Stimulated activated CD4-positive, alpha-beta T cell treated with anti-CD3 and anti-CD28 coated beads, TNF-alpha, amount 100 ng/mL, for 4 hours (primary cell): ENCODE measurements around the gene CASP7.

Experiments
- DNase-seq, 3 experiments: peaks; one replicate each; pipeline ENCODE4 v3.0.0-alpha.2; 2020; ENCODE audit warnings: low read depth in 3 of 3

The CASP7 gene

DNA sequence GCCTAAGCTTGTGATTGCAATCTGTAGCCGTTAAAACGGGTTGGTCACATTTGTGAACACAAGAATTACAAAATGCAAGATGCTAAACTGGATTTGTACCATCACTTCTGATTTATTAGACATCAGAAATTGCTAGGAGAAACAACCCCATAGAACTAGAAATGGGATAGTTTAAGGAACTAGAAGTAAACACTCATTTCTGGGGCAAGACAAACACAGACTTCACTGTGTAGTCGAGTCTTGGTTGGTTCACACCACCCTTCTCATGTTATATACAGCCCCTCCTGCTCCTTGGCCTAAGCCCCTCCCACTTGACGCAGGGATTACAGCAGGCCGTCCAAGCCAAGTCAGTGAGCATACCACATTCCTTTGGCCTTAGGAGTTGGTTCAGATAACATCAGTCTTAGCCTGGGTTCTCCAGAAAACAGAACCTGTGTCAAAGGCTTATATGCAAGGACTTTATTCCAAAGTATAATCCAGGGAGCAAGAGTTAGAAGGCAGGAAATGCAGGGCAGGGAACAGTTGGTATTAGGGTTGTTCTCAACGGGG lies 13.8 kb upstream of the CASP7 start:
- no peak for DNase-seq

- DNase-seq: no peak
Measured at GRCh38 chr10:113666682-113667252, 12.9 kb upstream of the CASP7 start.

DNA sequence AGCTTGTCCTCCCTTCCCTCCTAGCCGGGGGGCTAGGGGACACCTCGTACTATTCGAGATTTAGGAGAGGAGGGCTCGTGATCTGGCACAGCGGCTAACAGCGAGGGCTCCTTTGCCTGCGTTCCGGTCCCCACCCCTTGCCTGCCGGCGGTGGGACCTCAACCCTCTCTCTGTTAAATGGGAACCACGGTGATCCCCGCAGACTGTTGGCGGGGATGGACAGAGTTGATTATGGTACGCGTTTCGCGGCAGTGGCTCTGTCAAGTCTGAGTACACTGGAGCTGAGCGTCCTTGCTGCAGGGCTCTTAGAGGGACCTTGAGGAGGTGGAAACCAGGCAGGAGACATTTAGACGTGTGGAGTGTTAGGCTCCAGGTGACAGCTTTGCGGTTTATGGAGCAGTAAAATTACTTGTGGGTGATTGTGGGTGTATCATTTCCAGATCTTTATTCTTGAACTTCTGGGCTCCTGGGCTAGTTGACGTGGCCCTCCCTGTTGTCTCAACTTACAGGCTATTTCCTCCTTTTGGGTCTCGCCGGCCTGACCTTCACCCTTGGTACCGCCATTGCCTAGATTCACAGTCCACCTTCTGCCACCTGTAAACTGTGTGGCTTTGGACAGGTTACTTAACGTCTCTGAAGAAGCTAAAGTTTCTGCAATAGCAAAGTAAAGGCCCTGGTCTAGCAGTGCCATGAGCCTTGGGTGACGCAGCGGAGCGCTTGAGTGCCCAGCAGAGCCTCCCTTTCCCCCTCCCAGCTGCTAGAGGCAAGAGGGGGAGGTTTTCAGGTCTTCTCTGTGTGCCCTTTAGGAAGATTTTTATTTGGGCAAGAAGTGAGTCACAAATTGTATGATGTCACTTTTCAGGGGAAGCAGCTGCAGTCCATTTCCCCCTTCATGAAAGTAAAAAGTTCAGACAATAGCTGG lies 739 bp downstream of the CASP7 start:
- peak in 1 of 3 experiments; percentile 12 for DNase-seq

- DNase-seq: no peak
Measured at GRCh38 chr10:113681533-113682470, 2.1 kb downstream of the CASP7 start.

- no peak for DNase-seq
Measured at GRCh38 chr10:113683300-113683699, 3.6 kb downstream of the CASP7 start.

GRCh38 chr10:113686028-113686427 lies 6.3 kb downstream of the CASP7 start:
- no peak for DNase-seq

DNA sequence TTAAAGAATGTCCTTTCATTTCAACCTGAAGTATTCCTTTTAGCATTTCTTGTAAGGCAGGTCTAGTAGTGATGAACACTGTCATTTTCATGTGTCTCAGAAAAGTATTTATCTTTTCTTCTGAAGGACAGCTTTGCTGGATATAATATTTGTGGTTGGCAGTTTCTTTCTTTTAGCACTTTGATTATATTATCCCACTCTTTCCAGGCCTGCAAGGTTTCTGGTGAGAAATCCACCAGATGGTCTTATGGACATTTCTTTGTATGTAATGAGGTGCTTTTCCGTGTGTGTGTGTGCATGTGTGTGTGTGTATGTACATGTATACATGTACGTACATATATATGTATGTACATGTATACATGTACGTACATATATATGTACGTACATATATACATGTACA lies 7.3 kb downstream of the CASP7 start:
- DNase-seq: no peak

GRCh38 chr10:113689057-113689456 lies 9.3 kb downstream of the CASP7 start:
- no peak for DNase-seq

DNA sequence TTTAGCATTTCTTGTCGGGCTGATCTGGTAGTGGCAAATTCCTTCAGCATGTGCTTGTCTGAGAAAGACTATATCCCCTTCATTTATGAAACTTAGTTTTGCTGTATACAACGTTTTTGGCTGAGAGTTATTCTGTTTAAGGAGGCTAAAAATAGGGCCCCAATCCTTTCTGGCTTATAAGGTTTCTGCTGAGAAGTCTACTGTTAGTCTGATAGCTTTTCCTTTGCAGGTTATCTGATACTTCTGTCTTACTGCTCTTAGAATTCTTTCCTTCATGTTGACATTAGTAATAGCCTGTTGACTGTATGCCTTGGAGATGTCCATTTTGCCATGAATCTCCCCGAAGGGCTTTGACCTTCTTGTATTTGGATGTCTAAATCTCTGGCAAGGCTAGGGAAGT lies 9.9 kb downstream of the CASP7 start:
- no peak for DNase-seq

- DNase-seq: no peak
Measured at GRCh38 chr10:113690749-113691148, 11.0 kb downstream of the CASP7 start.

DNA sequence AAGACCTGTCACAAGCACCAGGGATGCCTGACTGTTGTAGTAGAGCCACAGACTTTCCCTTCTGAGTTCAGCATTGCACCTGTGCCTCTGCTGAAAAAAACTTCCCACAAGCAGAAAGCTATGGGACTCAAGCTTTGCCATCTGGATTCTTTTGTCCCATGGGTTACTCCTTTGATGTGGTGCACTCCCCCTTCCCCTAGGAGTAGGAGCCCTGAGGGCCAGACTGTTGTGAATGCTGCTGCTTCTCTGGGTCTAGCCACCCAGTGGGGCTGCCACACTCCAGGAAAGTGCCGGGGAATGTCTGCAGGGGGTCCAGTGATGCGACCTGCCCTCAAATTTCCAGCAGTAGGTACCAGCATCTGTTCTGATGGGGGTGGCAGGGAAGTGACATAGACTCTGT lies 11.7 kb downstream of the CASP7 start:
- no peak for DNase-seq

GRCh38 chr10:113692271-113692670 lies 12.6 kb downstream of the CASP7 start:
- DNase-seq: no peak

DNA sequence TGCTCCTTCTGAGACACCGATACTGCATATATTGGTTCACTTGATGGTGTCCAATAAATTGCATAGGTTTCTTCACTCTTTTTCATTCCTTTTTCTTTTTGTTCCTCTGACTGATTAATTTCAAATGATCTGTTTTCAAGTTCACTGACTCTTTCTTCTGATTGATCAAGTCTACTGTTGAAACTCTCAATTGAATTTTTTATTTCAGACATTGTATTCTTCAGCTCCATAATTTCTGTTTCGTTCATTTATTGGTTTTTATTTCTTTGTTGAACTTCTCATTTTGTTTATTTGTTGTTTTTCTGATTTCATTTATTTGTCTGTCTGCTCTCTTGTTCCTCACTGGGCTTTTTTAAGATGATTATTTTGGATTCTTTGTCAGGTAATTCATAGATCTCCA lies 13.6 kb downstream of the CASP7 start:
- no peak for DNase-seq

DNA sequence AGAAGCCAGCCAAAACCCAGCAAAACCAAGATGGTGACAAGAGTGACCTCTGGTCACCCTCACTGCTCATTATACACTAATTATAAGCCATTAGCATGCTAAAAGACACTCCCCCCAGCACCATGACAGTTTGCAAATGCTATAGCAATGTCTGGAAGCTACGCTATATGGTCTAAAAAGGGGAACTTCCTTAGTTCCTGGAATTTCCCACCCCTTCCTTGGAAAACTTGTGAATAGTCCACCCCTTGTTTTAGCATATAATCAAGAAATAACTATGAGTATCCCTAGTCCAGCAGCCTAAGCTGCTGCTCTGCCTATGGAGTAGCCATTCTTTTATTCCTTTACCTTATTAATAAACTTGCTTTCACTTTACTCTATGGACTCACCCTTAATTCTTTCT lies 16.0 kb downstream of the CASP7 start:
- no peak for DNase-seq

DNA sequence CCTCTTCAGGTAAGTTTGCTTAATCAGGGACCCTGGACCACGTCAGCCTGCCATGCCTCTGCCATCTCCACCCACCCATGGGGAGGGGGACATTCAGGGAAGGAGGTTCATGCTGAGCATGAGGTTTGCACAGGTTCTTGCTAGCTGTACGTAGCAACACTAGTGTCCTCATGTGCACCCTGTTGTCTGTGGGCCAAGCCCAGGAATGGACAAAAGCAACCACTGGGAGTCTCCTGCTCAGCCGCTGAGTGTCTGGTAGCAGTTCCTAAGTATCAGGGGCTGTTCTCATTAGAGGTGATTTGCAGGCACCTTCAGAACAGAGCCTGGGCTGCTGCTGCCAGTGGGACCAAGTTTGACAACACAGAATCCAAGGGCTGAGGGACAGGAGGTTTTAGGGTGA lies 17.9 kb downstream of the CASP7 start:
- DNase-seq: no peak

DNA sequence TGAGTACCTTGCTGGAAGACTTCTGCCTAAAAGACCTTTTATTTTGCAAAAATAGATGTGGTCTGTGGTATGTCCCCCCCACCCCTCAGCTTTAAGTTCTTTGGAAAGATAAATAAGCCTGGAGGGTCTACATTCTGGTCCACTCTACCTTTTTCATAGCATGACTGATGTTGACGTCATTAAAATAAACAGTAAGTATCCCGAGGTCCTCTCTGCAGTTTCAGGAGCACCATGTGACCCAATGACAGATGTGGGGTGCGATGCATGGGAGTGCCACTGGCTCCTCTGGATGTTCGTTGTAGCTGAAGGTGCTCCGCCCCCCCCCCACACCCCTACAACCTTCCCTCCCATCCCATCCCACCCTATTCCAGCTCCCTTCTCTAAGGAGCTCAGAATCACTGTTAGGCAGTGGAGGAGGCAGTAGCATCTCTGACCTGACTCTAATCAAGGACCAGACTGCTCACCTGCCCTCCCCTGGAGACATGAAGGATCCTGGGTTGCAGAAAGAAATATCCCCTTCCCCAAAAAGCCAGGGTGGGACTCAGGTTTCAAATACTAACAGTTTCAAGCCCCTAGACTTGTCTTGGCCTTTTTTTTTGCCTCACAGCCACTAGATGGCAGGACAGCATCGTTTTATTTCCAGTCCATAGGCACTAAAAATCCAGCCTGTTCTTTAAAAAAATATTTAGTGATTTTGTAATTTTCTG lies 25.1 kb downstream of the CASP7 start:
- no peak for DNase-seq

- DNase-seq: no peak
Measured at GRCh38 chr10:113705344-113705652, 25.6 kb downstream of the CASP7 start.

DNA sequence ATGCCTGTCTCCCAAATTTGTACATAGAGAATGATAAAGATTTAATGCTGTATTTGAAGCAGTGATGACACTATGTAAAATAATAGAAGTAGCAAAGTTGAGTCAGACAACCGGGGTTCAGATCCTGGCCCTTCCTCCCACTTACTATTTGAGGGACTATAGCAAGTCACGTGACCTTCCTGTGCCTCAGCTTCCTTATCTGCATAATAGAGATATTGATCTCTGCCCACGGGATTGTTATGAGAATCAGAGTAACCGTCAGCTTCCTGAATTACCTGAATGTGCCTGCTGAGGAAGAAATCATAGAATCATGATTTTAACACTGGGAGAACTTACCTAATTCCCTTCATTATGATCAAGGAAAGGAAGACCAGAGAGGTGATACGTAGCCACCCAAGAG lies 26.9 kb downstream of the CASP7 start:
- no peak for DNase-seq

- DNase-seq: no peak
Measured at GRCh38 chr10:113708640-113709039, 28.9 kb downstream of the CASP7 start.

GRCh38 chr10:113709221-113709838 lies 29.6 kb downstream of the CASP7 start:
- DNase-seq: no peak

- DNase-seq: no peak
Measured at GRCh38 chr10:113711142-113711541, 31.4 kb downstream of the CASP7 start.
